Liver (tissue), 9 donors: ENCODE data around the gene CCR7. TPM values are rescaled to one million over a fixed set of nuclear protein-coding genes. Genes with fewer than 3 reads are reported as not detected.

ENCODE experiments used
- DNase-seq: peaks from one replicate; pipeline ENCODE4 v3.0.0-alpha.2; 2017; ENCODE audit warnings: low spot score
- H3K27ac ChIP-seq, 2 donors: one replicate each; pipeline ENCODE4 v1.7.0; 2013; ENCODE audit warnings: inconsistent platforms in 2 of 2, low read length in 2 of 2, control low read depth in 1 of 2, low read depth in 1 of 2, mild to moderate bottlenecking in 1 of 2
- H3K27me3 ChIP-seq, 4 donors: one replicate each; pipeline versions ENCODE4 v1.6.1 to v1.7.0; 2013; ENCODE audit warnings: low read length in 3 of 4, inconsistent platforms in 1 of 4, mild to moderate bottlenecking in 1 of 4, moderate library complexity in 1 of 4; ENCODE audit not compliant: control insufficient read depth in 4 of 4, insufficient read depth in 4 of 4
- H3K36me3 ChIP-seq, 4 donors: one replicate each; pipeline versions ENCODE4 v1.6.1 to v1.7.0; 2013; ENCODE audit warnings: low read length in 3 of 4, mild to moderate bottlenecking in 3 of 4, low read depth in 1 of 4, moderate library complexity in 1 of 4; ENCODE audit not compliant: control insufficient read depth in 4 of 4, insufficient read depth in 3 of 4
- H3K4me1 ChIP-seq, 4 donors: one replicate each; pipeline versions ENCODE4 v1.6.1 to v1.7.0; 2013; ENCODE audit warnings: low read length in 3 of 4, mild to moderate bottlenecking in 3 of 4, moderate library complexity in 1 of 4; ENCODE audit not compliant: control insufficient read depth in 4 of 4, insufficient read depth in 4 of 4
- H3K4me3 ChIP-seq, 3 donors: one replicate each; pipeline versions ENCODE4 v1.6.1 to v1.7.0; 2013; ENCODE audit warnings: low read length in 3 of 3, control low read depth in 1 of 3, low read depth in 1 of 3, mild to moderate bottlenecking in 1 of 3
- H3K9ac ChIP-seq, 2 donors: one replicate each; pipeline ENCODE4 v1.7.0; 2013; ENCODE audit warnings: low read length in 2 of 2, mild to moderate bottlenecking in 2 of 2, moderate library complexity in 2 of 2, control low read depth in 1 of 2, low read depth in 1 of 2
- H3K9me3 ChIP-seq, 4 donors: one replicate each; pipeline versions ENCODE4 v1.6.1 to v1.7.0; 2013; ENCODE audit warnings: low read length in 3 of 4; ENCODE audit not compliant: control insufficient read depth in 4 of 4
- ATF3 ChIP-seq: IDR thresholded peaks from 2 replicates; pipeline ENCODE4 v1.6.1; 2016; ENCODE audit warnings: antibody characterized with exemption
- CTCF ChIP-seq: fragments of 150-350 bp; IDR thresholded peaks from 2 replicates; pipeline ENCODE4 v1.5.1; 2017; ENCODE audit warnings: improper control_type of control experiment, low read depth, low read length; ENCODE audit not compliant: missing input control
- EGR1 ChIP-seq, 2 donors: IDR thresholded peaks; 2 replicates each; pipeline ENCODE4 v1.6.1; 2016 to 2018; ENCODE audit warnings: antibody characterized with exemption in 2 of 2, low read depth in 2 of 2
- FOXA1 ChIP-seq: IDR thresholded peaks from 2 replicates; pipeline ENCODE4 v1.6.1; 2016; ENCODE audit warnings: antibody characterized with exemption
- FOXA2 ChIP-seq: IDR thresholded peaks from 2 replicates; pipeline ENCODE4 v1.6.1; 2016; ENCODE audit warnings: antibody characterized with exemption
- GABPA ChIP-seq, 2 donors: IDR thresholded peaks in 1 of 2; conservative IDR thresholded peaks in 1 of 2; 2 replicates each; pipeline ENCODE4 v1.6.1; 2016; ENCODE audit warnings: antibody characterized with exemption in 2 of 2, mild to moderate bottlenecking in 1 of 2, moderate library complexity in 1 of 2
- HNF4A ChIP-seq, 2 donors: conservative IDR thresholded peaks; 2 replicates each; pipeline ENCODE4 v1.6.1; 2016; ENCODE audit warnings: antibody characterized with exemption in 2 of 2, mild to moderate bottlenecking in 2 of 2
- HNF4G ChIP-seq: IDR thresholded peaks from 2 replicates; pipeline ENCODE4 v1.6.1; 2016; ENCODE audit warnings: antibody characterized with exemption
- JUND ChIP-seq, 2 donors: IDR thresholded peaks; 2 replicates each; pipeline ENCODE4 v1.6.1; 2016; ENCODE audit warnings: antibody characterized with exemption in 2 of 2
- NR2F2 ChIP-seq: IDR thresholded peaks from 2 replicates; pipeline ENCODE4 v1.6.1; 2016; ENCODE audit warnings: antibody characterized with exemption
- RAD21 ChIP-seq, 2 donors: IDR thresholded peaks; 2 replicates each; pipeline ENCODE4 v1.6.1; 2016; ENCODE audit warnings: antibody characterized with exemption in 2 of 2, mild to moderate bottlenecking in 2 of 2
- REST ChIP-seq: IDR thresholded peaks from 2 replicates; pipeline ENCODE4 v1.6.1; 2016; ENCODE audit warnings: antibody characterized with exemption, mild to moderate bottlenecking
- RXRA ChIP-seq, 2 donors: IDR thresholded peaks; 2 replicates each; pipeline ENCODE4 v1.6.1; 2017 to 2018; ENCODE audit warnings: antibody characterized with exemption in 2 of 2, mild to moderate bottlenecking in 1 of 2
- SP1 ChIP-seq: IDR thresholded peaks from 2 replicates; pipeline ENCODE4 v1.6.1; 2018; ENCODE audit warnings: antibody characterized with exemption, mild to moderate bottlenecking
- TAF1 ChIP-seq: conservative IDR thresholded peaks from 2 replicates; pipeline ENCODE4 v1.6.1; 2016; ENCODE audit warnings: antibody characterized with exemption, mild to moderate bottlenecking
- YY1 ChIP-seq: IDR thresholded peaks from 2 replicates; pipeline ENCODE4 v1.6.1; 2016; ENCODE audit warnings: antibody characterized with exemption, mild to moderate bottlenecking
- WGBS: extraction: QIAGEN DNeasy Blood & Tissue Kit; methylation state at CpG from one replicate; pipeline ENCODE4 v1.1.7; 2013; 5-methylcytosine and 5-hydroxymethylcytosine counted together
- polyA plus RNA-seq, 2 donors: library from polyadenylated mRNA; stranded (reverse) in 1 of 2; unstranded in 1 of 2; fragments of 200-250 nt in 1 of 2; fragments of >200 nt in 1 of 2; fragmentation: Nextera tagmentation in 1 of 2; extraction: Ambion mirVana in 1 of 2; gene quantifications; one replicate each; pipeline versions ENCODE4 v1.2.1 to v1.2.3, GENCODE V29; 2013 to 2015
- total RNA-seq, 2 donors: library from RNA; depleted of rRNA; stranded (reverse); fragments of >200 nt; gene quantifications; one replicate each; pipeline ENCODE4 v1.2.3, GENCODE V29; 2014
- TF ChIP-seq, protein P1 (sequence below): IDR thresholded peaks from 2 replicates; pipeline ENCODE4 v1.6.1; 2016; ENCODE audit warnings: antibody characterized with exemption
- TF ChIP-seq, protein P2 (sequence below): IDR thresholded peaks from 2 replicates; pipeline ENCODE4 v1.6.1; 2016; ENCODE audit warnings: antibody characterized with exemption
- donor health status: healthy.
- donor health status: healthy.
- donor health status: healthy.
- donor health status: healthy.
- donor health status: healthy.

CCR7 gene
- total and polyA plus RNA-seq, 4 donors = 0.08 to 0.89 (median 0.28) TPM

- H3K27me3 ChIP-seq = no peaks in the 10 kb centered on the region
- TF ChIP-seq HNF4G (no peak), TAF1 (no peak), RXRA (IDR thresholded peaks at IDR 0.05) (no peak), FOXA1 (no peak), YY1 (no peak), JUND (IDR thresholded peaks at IDR 0.05) (no peak), ATF3 (no peak), RAD21 (IDR thresholded peaks at IDR 0.05) (no peak), NR2F2 (no peak), CTCF (no peak), HNF4A (conservative IDR thresholded peaks at IDR 0.05) (no peak), SP1 (no peak), GABPA (IDR thresholded peaks at IDR 0.05 in 1 of 2, conservative IDR thresholded peaks at IDR 0.05 in 1 of 2) (no peak), FOXA2 (no peak), EGR1 (IDR thresholded peaks at IDR 0.05; ENCODE audit: low read depth in 2 of 2) (no peak)
- TF ChIP-seq, protein P1, sequence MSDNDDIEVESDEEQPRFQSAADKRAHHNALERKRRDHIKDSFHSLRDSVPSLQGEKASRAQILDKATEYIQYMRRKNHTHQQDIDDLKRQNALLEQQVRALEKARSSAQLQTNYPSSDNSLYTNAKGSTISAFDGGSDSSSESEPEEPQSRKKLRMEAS = no peak
- TF ChIP-seq, protein P2, sequence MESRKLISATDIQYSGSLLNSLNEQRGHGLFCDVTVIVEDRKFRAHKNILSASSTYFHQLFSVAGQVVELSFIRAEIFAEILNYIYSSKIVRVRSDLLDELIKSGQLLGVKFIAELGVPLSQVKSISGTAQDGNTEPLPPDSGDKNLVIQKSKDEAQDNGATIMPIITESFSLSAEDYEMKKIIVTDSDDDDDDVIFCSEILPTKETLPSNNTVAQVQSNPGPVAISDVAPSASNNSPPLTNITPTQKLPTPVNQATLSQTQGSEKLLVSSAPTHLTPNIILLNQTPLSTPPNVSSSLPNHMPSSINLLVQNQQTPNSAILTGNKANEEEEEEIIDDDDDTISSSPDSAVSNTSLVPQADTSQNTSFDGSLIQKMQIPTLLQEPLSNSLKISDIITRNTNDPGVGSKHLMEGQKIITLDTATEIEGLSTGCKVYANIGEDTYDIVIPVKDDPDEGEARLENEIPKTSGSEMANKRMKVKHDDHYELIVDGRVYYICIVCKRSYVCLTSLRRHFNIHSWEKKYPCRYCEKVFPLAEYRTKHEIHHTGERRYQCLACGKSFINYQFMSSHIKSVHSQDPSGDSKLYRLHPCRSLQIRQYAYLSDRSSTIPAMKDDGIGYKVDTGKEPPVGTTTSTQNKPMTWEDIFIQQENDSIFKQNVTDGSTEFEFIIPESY = no peak
- no peak for DNase-seq
- no peak overlapping the region for H3K9ac ChIP-seq
- H3K27ac ChIP-seq = no peak overlapping the region
- H3K36me3 ChIP-seq = no peaks in the 10 kb centered on the region
- 96% methylated on average over 26 of the region's 26 CpGs for WGBS
- no peaks in the 10 kb centered on the region for H3K9me3 ChIP-seq
- H3K4me3 ChIP-seq = no peak overlapping the region
- peaks cover 21 to 40% (median 34%) of the 10 kb centered on the region in 4 donors for H3K4me1 ChIP-seq
These were observed 9.7 kb downstream of the CCR7 start for GRCh38 chr17:40555296-40556190.

GRCh38 chr17:40554646-40555295 is 10.5 kb downstream of the CCR7 start:
- H3K9ac ChIP-seq = no peak overlapping the region
- no peaks in the 10 kb centered on the region for H3K27me3 ChIP-seq
- TF ChIP-seq GABPA (IDR thresholded peaks at IDR 0.05 in 1 of 2, conservative IDR thresholded peaks at IDR 0.05 in 1 of 2) (no peak), ATF3 (no peak), HNF4G (no peak), NR2F2 (no peak), EGR1 (IDR thresholded peaks at IDR 0.05; ENCODE audit: low read depth in 2 of 2) (no peak), SP1 (no peak), RXRA (IDR thresholded peaks at IDR 0.05) (no peak), FOXA1 (no peak), REST (no peak), YY1 (no peak), RAD21 (IDR thresholded peaks at IDR 0.05) (no peak), FOXA2 (no peak), CTCF (no peak), HNF4A (conservative IDR thresholded peaks at IDR 0.05) (no peak)
- H3K4me1 ChIP-seq = peaks cover 23 to 41% (median 34%) of the 10 kb centered on the region in 4 donors
- no peak overlapping the region for H3K4me3 ChIP-seq
- no peaks in the 10 kb centered on the region for H3K36me3 ChIP-seq
- 97% methylated on average over 27 of the region's 27 CpGs for WGBS
- no peak for DNase-seq
- peak overlapping the region; percentile 39 to 90 for H3K27ac ChIP-seq
- no peaks in the 10 kb centered on the region for H3K9me3 ChIP-seq
